ENCODE measurements around the gene PAPPA.

- no peak for TF ChIP-seq CTCF (IDR thresholded peaks at IDR 0.05; ENCODE audit: low read depth, low read length)
- TF ChIP-seq, protein P1, sequence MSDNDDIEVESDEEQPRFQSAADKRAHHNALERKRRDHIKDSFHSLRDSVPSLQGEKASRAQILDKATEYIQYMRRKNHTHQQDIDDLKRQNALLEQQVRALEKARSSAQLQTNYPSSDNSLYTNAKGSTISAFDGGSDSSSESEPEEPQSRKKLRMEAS (IDR thresholded peaks at IDR 0.05; ENCODE audit: low read depth, low read length) = no peak
- TF ChIP-seq POLR2A (IDR thresholded peaks at IDR 0.05; ENCODE audit: extremely low read depth, insufficient read length) = no peak
Measured at GRCh38 chr9:116218399-116218798, 64.8 kb downstream of the PAPPA start.
